Stimulated activated CD4-positive, alpha-beta T cell treated with anti-CD3 and anti-CD28 coated beads, TNF-alpha, amount 100 ng/mL, for 48 hours (primary cell): ENCODE results near the gene JAZF1.

ENCODE experiments used
- DNase-seq, 3 donors: peaks; one replicate each; pipeline ENCODE4 v3.0.0-alpha.2; 2020; ENCODE audit warnings: low read depth in 3 of 3

Gene JAZF1

GRCh38 chr7:28008911-28009310, 171.7 kb downstream of the JAZF1 start:
- DNase-seq = no peak

- no peak for DNase-seq
Observed at GRCh38 chr7:28008171-28008570, 172.4 kb downstream of the JAZF1 start.

- DNase-seq = no peak
Observed at GRCh38 chr7:28006491-28006890, 174.1 kb downstream of the JAZF1 start.

DNA sequence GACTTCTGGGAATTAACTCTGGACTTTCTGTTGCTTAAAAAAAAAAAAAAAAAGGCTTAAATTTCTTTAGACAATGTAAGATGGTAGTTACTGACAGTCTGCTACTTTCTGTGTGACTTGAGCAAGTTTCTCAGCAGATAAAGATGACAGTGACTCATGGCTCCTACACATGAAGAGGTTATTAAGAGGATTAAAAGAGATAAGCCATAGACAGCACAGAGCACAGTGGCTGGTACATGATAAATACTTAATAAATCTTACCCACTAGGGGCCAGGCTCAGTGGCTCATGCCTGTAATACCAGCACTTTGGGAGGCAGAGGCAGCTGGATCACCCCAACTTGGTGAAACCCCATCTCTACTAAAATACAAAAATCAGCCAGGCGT, 174.8 kb downstream of the JAZF1 start:
- no peak for DNase-seq

- DNase-seq = no peak
Observed at GRCh38 chr7:28005075-28005846, 175.3 kb downstream of the JAZF1 start.

DNA sequence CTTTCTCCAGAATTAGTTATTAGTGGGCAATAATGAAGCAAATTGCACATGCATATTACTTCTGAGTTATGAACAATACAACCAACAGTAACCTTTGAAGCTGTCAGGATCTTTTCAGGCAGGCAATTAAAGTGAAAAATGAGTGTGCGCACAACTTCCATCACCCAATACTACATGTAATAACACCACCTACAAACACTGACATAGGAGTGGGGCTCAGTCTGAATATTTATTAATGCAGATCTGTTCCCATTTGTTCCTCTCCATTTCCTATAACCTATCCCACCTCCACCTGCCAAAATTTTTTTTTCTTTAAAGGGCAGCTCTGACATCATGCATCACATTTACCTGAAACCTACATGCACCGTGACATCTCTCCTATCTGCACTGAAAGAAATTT, 177.2 kb downstream of the JAZF1 start:
- no peak for DNase-seq

- DNase-seq = no peak
Observed at GRCh38 chr7:28002638-28003037, 178.0 kb downstream of the JAZF1 start.

- DNase-seq = no peak
Observed at GRCh38 chr7:28001896-28002295, 178.7 kb downstream of the JAZF1 start.

- no peak for DNase-seq
Observed at GRCh38 chr7:27999829-28000228, 180.8 kb downstream of the JAZF1 start.

- DNase-seq = no peak
Observed at GRCh38 chr7:27998382-27998781, 182.2 kb downstream of the JAZF1 start.

DNA sequence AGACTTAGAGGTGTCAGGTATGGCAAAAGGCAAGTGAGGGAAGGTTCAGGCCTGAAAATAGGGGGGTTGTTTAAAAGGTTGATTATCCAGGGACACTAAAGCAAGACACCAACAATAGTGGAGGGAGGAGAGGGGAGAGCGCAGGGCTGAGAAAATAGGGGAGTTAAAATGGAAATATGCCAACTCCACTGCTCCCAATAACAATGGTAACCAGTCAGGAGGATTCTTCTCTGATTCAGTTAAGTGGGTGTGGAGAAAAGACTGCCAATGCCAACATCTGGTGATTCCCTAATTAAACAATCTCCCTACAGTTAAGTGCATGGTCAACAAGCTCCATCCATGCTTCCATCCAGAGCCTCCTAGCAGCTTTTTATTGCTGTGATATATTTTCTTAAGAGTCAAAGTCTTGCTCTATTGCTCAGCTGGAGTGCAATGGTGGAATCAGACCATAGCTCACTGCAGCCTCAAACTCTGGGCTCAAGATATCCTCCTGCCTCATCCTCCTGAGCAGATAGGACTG, 183.3 kb downstream of the JAZF1 start:
- no peak for DNase-seq

DNA sequence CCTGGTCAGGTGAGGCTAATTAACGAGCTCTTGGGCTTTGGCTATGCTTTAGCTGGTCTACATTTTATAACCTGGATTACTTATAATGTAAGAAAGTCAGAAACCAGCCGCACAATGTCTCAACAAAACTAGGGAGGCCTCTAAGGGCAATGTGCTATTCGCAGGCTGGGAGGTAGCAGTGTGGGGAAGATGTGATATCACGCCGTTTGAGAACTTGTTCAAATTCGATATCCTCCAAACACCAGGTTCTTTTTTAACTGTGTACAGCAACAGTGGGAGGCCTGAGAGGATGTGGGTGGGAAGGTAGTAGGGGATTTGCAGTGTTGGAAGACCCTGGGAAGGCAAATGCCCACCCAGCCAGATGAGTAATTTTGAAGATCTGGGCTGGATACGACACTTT, 184.5 kb downstream of the JAZF1 start:
- no peak for DNase-seq

GRCh38 chr7:27995228-27995627, 185.4 kb downstream of the JAZF1 start:
- no peak for DNase-seq

DNA sequence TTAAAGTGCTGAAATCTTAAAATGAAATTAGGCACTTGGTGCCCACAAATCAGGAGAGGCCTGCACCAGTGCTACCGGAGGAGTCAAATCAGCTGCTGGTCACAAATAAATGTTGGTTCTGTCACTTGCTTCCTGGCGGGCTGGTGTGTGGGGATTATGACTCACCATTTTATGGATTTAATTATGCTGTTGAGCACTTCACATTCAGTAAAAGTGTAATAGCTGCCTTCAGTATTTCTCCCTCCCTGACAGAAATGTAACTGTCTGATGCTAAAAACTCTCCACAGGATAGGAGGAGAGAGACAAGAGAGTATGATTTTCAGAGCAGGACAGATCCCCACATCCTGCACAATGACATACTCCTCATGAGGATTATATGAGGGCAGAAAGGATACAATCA, 186.0 kb downstream of the JAZF1 start:
- DNase-seq = no peak

GRCh38 chr7:27992755-27993493, 187.7 kb downstream of the JAZF1 start:
- DNase-seq = no peak

DNA sequence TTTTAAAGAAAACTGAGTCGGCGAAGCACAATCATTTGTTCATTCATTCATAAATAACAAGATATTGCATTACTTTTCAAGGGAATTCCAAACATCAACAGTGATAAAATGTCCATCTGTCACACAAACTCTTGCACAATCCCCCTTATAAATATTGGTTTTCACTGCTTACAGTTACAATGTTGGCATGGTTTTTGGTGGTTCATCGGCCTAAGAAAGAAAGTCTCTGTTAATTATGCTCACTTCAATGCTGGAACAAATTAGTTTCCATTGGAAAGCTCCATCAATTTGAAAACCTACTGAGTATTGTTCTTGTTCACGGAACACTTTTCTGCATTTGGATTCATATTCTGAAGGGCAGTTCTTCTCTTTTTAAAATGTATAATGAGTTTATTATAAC, 188.5 kb downstream of the JAZF1 start:
- no peak for DNase-seq

DNA sequence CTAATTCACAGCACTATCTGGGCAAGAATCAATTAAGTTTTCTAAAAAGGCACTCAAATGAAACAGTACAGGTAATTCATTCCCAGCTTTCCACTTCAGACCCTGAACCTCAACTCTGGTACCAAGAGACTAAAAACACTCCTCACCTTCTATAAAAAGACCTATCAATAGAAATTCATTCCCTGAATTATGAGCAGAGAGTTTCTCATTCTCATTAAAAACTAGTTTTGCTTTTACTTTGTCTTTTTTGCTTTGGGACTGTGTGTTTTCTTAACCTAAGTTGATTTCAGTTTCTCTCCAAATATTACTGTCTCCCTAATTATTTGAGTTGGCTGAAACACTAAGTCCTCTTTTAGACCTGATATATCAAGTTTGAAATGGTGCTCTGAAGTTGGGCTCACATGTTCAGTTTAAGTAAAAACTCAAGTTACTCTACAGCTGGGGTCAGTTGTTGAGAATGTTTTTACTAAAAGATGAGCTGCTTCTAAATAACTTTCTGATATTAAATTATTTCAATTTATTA, 189.5 kb downstream of the JAZF1 start:
- DNase-seq = no peak

DNA sequence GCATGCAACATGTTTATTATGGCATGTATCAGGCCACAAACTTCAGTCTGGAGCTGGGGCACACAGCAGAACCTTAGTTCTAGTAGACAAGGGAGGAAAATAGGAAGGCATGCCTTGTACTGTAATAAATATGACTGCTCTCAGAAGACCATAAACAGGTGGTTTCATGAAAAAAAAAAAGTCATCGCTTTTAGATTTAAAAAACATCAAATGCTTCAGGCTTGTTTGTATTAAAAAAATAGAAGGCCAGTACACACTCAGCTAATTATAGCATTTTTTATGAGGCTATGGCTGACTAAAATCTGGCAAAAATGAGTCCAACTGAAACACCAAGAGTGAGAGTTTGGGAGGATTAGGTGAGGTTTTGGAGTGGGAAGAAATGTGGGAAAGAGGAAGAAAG, 204.1 kb downstream of the JAZF1 start:
- DNase-seq = no peak

- no peak for DNase-seq
Observed at GRCh38 chr7:27973625-27974024, 207.0 kb downstream of the JAZF1 start.

GRCh38 chr7:27972276-27972675, 208.3 kb downstream of the JAZF1 start:
- peak in 1 of 3 donors; percentile 1 for DNase-seq

- DNase-seq = no peak
Observed at GRCh38 chr7:27971171-27971812, 209.3 kb downstream of the JAZF1 start.

DNA sequence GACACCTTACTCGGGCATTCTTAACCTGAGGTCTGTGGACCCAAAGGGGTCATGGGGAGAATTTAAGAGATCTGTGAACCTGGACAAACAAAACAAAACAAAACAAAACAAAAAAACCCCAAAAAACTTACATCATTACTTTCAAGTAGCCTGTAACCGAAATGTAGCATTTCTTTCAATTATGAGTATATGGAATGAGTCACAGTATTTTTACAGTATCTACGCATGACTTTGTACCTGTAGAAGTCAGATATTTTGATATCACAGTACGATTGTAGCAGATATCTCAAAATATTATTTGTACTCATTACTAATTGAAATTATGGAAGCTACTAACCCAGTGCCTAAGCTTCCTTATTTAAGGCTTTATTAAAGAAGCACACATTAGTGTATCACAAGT, 210.2 kb downstream of the JAZF1 start:
- no peak for DNase-seq
